PC-3 (cell line): ENCODE measurements around the gene POLR1A. TPM values are rescaled to one million over a fixed set of nuclear protein-coding genes. Genes with fewer than 3 reads are reported as not detected.

Source experiments
- ATAC-seq: fragments of 200-7000 bp; cut with Tn5 transposase; 2 replicates; pipeline ENCODE4 v1.9.1; 2020; ENCODE audit warnings: mild to moderate bottlenecking, moderate library complexity
- BruUV-seq: library from RNA; stranded (reverse); fragments of 400-500 nt; replicated peaks from 2 replicates; lab custom pipeline; 2021; lab: Mats Ljungman, UMichigan
- CTCF ChIA-PET: fragments of 300-600 bp; sonication (Branson Sonifier 250); formaldehyde crosslinking; loops from one replicate; lab custom pipeline; 2022; ENCODE audit warnings: antibody characterized with exemption; lab: Charles Lee
- POLR2A ChIA-PET: fragments of 300-600 bp; sonication (Branson Sonifier 250); formaldehyde crosslinking; loops from one replicate; lab custom pipeline; 2022; ENCODE audit warnings: antibody characterized with exemption; ENCODE audit not compliant: unreplicated experiment; lab: Charles Lee
- DNase-seq: peaks from one replicate; pipeline ENCODE4 v3.0.0-alpha.2; 2015
- H2AFZ ChIP-seq: fragments of 300-600 bp; sonication (generic); 2 replicates; pipeline ENCODE4 v1.6.0; 2016; ENCODE audit warnings: antibody characterized with exemption, low read length
- H3F3A ChIP-seq: fragments of 300-600 bp; sonication (generic); one replicate; pipeline ENCODE4 v1.6.0; 2017; ENCODE audit warnings: antibody characterized with exemption, low read length, control low read depth, mild to moderate bottlenecking; ENCODE audit not compliant: unreplicated experiment
- H3K27ac ChIP-seq: fragments of 300-600 bp; sonication (generic); 2 replicates; pipeline ENCODE4 v1.5.1; 2016; ENCODE audit warnings: mild to moderate bottlenecking, low read length
- H3K27me3 ChIP-seq: fragments of 300-600 bp; sonication (generic); 2 replicates; pipeline ENCODE4 v1.6.1; 2016; ENCODE audit warnings: low read length, mixed read lengths
- H3K36me3 ChIP-seq: fragments of 300-600 bp; sonication (generic); 2 replicates; pipeline ENCODE4 v1.6.1; 2016; ENCODE audit warnings: low read depth, mixed run types, low read length, mixed read lengths
- H3K4me1 ChIP-seq: fragments of 300-600 bp; sonication (generic); 2 replicates; pipeline ENCODE4 v1.5.1; 2016; ENCODE audit warnings: low read length; ENCODE audit not compliant: insufficient read depth
- H3K4me2 ChIP-seq: fragments of 300-600 bp; sonication (generic); 2 replicates; pipeline ENCODE4 v1.6.0; 2016; ENCODE audit warnings: low read length
- H3K4me3 ChIP-seq: fragments of 300-600 bp; sonication (generic); 2 replicates; pipeline ENCODE4 v1.5.1; 2016; ENCODE audit warnings: mild to moderate bottlenecking, low read length, mixed read lengths
- H3K79me2 ChIP-seq: fragments of 300-600 bp; sonication (generic); 2 replicates; pipeline ENCODE4 v1.6.1; 2017; ENCODE audit warnings: low read length, mixed read lengths
- H3K9ac ChIP-seq: fragments of 300-600 bp; sonication (generic); 2 replicates; pipeline ENCODE4 v1.6.0; 2016; ENCODE audit warnings: mild to moderate bottlenecking, low read length
- H3K9me2 ChIP-seq: fragments of 300-600 bp; sonication (generic); replicated peaks from 2 replicates; pipeline ENCODE4 v1.6.1; 2016; ENCODE audit warnings: mixed run types, low read length, mixed read lengths
- H3K9me3 ChIP-seq: fragments of 300-600 bp; sonication (generic); 2 replicates; pipeline ENCODE4 v1.6.1; 2016; ENCODE audit warnings: low read length, mixed read lengths
- H4K20me1 ChIP-seq: fragments of 300-600 bp; sonication (generic); 2 replicates; pipeline ENCODE4 v1.6.1; 2016; ENCODE audit warnings: low read length, mixed read lengths
- EZH2 ChIP-seq: fragments of 300-600 bp; sonication (generic); IDR thresholded peaks from one replicate; pipeline ENCODE4 v1.6.1; 2017; ENCODE audit warnings: antibody characterized with exemption, mild to moderate bottlenecking, low read length; ENCODE audit not compliant: unreplicated experiment
- EZH2phosphoT487 ChIP-seq: fragments of 300-600 bp; sonication (generic); IDR thresholded peaks from 2 replicates; pipeline ENCODE4 v1.6.1; 2018; ENCODE audit warnings: mild to moderate bottlenecking, antibody characterized with exemption, low read length, borderline replicate concordance
- intact Hi-C: fragments of 100-400 bp; cut with micrococcal nuclease; formaldehyde crosslinking; loops from 2 replicates; pipeline ENCODE4 v1.9.0; 2023
- total RNA-seq: library from RNA; depleted of rRNA; stranded (reverse); fragments of >200 nt; gene quantifications from 2 replicates; pipeline ENCODE4 v1.2.3, GENCODE V29; 2014
- TF ChIP-seq, protein P1 (sequence below): fragments of 300-600 bp; sonication (generic); conservative IDR thresholded peaks from 2 replicates; pipeline ENCODE4 v1.5.1; 2017; ENCODE audit warnings: antibody characterized with exemption, low read depth, mild to moderate bottlenecking, low read length

POLR1A gene
- total RNA-seq, 1 experiment from 2014 or later: 25.1 TPM

- Histone ChIP-seq H3K9ac (no peak overlapping the region), H3K4me2 (no peak overlapping the region), H3K79me2 (no peaks in the 10 kb centered on the region), H3K9me3 (no peaks in the 10 kb centered on the region), H3K27me3 (no peaks in the 10 kb centered on the region), H3K9me2 (no peaks in the 10 kb centered on the region), H3K36me3 (peaks cover 86% of the 10 kb centered on the region), H3F3A (no peaks in the 10 kb centered on the region), H3K4me3 (no peak overlapping the region), H4K20me1 (no peaks in the 10 kb centered on the region), H3K27ac (no peak overlapping the region), H2AFZ (no peak overlapping the region), H3K4me1 (no peaks in the 10 kb centered on the region)
- CTCF ChIA-PET: no interaction called here
- TF ChIP-seq, protein P1, sequence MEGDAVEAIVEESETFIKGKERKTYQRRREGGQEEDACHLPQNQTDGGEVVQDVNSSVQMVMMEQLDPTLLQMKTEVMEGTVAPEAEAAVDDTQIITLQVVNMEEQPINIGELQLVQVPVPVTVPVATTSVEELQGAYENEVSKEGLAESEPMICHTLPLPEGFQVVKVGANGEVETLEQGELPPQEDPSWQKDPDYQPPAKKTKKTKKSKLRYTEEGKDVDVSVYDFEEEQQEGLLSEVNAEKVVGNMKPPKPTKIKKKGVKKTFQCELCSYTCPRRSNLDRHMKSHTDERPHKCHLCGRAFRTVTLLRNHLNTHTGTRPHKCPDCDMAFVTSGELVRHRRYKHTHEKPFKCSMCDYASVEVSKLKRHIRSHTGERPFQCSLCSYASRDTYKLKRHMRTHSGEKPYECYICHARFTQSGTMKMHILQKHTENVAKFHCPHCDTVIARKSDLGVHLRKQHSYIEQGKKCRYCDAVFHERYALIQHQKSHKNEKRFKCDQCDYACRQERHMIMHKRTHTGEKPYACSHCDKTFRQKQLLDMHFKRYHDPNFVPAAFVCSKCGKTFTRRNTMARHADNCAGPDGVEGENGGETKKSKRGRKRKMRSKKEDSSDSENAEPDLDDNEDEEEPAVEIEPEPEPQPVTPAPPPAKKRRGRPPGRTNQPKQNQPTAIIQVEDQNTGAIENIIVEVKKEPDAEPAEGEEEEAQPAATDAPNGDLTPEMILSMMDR: no peak
- no peak for TF ChIP-seq EZH2
- no peak for TF ChIP-seq EZH2phosphoT487
- POLR2A ChIA-PET: no interaction called here
- no peak for DNase-seq
- no TSS peak for BruUV-seq
- intact Hi-C loops: no loop called here
- no peak for ATAC-seq
These were observed 29.0 kb upstream of the POLR1A start for GRCh38 chr2:86134709-86135108.

DNA sequence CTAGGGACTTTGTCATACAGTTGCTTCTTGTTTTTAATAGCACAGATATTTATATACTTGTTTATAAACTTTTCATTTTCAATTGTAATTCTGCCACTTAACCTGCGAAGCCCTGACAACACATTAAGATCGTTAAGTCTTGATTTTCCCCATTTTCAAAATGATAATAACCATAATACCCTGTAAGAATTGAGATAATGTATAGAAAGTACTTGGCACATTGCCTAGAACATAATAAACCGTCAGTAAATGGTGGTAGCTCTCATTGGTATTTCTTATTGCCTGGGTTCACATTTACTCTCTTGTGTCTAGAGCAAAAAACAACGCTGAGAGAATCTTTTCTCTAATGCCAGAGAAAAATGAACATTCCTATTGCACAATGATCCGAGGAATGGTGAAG lies 19.0 kb upstream of the POLR1A start:
- Histone ChIP-seq H4K20me1 (no peaks in the 10 kb centered on the region), H3K27me3 (no peaks in the 10 kb centered on the region), H3K4me1 (no peaks in the 10 kb centered on the region), H3K9me3 (no peaks in the 10 kb centered on the region), H3K4me3 (no peak overlapping the region), H2AFZ (no peak overlapping the region), H3F3A (no peaks in the 10 kb centered on the region), H3K9ac (no peak overlapping the region), H3K4me2 (no peak overlapping the region), H3K27ac (no peak overlapping the region), H3K79me2 (no peaks in the 10 kb centered on the region), H3K36me3 (peaks cover 85% of the 10 kb centered on the region), H3K9me2 (no peaks in the 10 kb centered on the region)
- ATAC-seq (no peak), DNase-seq (no peak)
- TF ChIP-seq, protein P1: no peak
- TF ChIP-seq EZH2phosphoT487 (no peak), EZH2 (no peak)
- ChIA-PET POLR2A (no interaction called here), CTCF (no interaction called here)
- BruUV-seq: no TSS peak
- intact Hi-C loops: no loop called here

- CTCF ChIA-PET: no interaction called here
- POLR2A ChIA-PET: no interaction called here
- H4K20me1 ChIP-seq: no peaks in the 10 kb centered on the region
- H3K9me2 ChIP-seq: no peaks in the 10 kb centered on the region
- BruUV-seq: no TSS peak
- TF ChIP-seq, protein P1: no peak
- TF ChIP-seq EZH2 (no peak), EZH2phosphoT487 (no peak)
- H3K4me1 ChIP-seq: no peaks in the 10 kb centered on the region
- no peak overlapping the region for H3K4me3 ChIP-seq
- no peak overlapping the region for H2AFZ ChIP-seq
- no peaks in the 10 kb centered on the region for H3K9me3 ChIP-seq
- no peaks in the 10 kb centered on the region for H3F3A ChIP-seq
- DNase-seq: no peak
- ATAC-seq: no peak
- H3K4me2 ChIP-seq: no peak overlapping the region
- intact Hi-C loops: no loop called here
- no peak overlapping the region for H3K9ac ChIP-seq
- no peak overlapping the region for H3K27ac ChIP-seq
- peaks cover 87% of the 10 kb centered on the region for H3K36me3 ChIP-seq
- H3K27me3 ChIP-seq: no peaks in the 10 kb centered on the region
- H3K79me2 ChIP-seq: no peaks in the 10 kb centered on the region
These were observed 17.7 kb upstream of the POLR1A start for GRCh38 chr2:86123328-86123925.
